Naive thymus-derived CD4-positive, alpha-beta T cell (primary cell): ENCODE results near the gene EFHC1. TPM values are rescaled to one million over a fixed set of nuclear protein-coding genes. Genes with fewer than 3 reads are reported as not detected.
"Not testable (repeated sequence)": the region's sequence is repeated elsewhere in the genome, so short reads cannot be mapped to it uniquely, and the experiment has no call there.

ENCODE experiments used
- ATAC-seq: fragments of 150-1000 bp; cut with Tn5 transposase; 2 replicates; pipeline ENCODE4 v1.10.0; 2021; ENCODE audit warnings: mild to moderate bottlenecking, moderate library complexity
- CTCF ChIA-PET: fragments of 350-600 bp; sonication (Branson Sonifier 250); formaldehyde crosslinking; loops from one replicate; lab custom pipeline; 2021; ENCODE audit warnings: antibody characterized with exemption; lab: Charles Lee
- POLR2A ChIA-PET: fragments of 350-600 bp; sonication (Branson Sonifier 250); formaldehyde crosslinking; loops from one replicate; lab custom pipeline; 2021; ENCODE audit warnings: antibody characterized with exemption, inconsistent platforms; lab: Charles Lee
- DNase-seq, 9 donors: peaks; one replicate each; pipeline versions ENCODE4 v3.0.0 to v3.0.0-alpha.2; 2020 to 2022; ENCODE audit warnings: mixed read lengths in 1 of 9
- H3K27ac ChIP-seq: one replicate; pipeline ENCODE4 v1.7.0; 2013; ENCODE audit warnings: mild to moderate bottlenecking, low read depth, low read length, moderate library complexity
- H3K27me3 ChIP-seq, 2 donors: one replicate each; pipeline ENCODE4 v1.7.0; 2013; ENCODE audit warnings: low read length in 2 of 2, mild to moderate bottlenecking in 2 of 2, moderate library complexity in 2 of 2; ENCODE audit not compliant: control insufficient read depth in 2 of 2, insufficient read depth in 2 of 2
- H3K36me3 ChIP-seq, 3 experiments: 1 replicate in 2 of 3; 2 replicates in 1 of 3; pipeline ENCODE4 v1.7.0; 2013; ENCODE audit warnings: low read length in 3 of 3, mild to moderate bottlenecking in 3 of 3, moderate library complexity in 1 of 3; ENCODE audit not compliant: insufficient read depth in 3 of 3, control insufficient read depth in 2 of 3
- H3K4me1 ChIP-seq, 2 donors: one replicate each; pipeline ENCODE4 v1.7.0; 2013; ENCODE audit warnings: low read length in 2 of 2, mild to moderate bottlenecking in 2 of 2, moderate library complexity in 1 of 2; ENCODE audit not compliant: control insufficient read depth in 2 of 2, insufficient read depth in 2 of 2
- H3K4me3 ChIP-seq: 2 replicates; pipeline ENCODE4 v1.7.0; 2013; ENCODE audit warnings: mild to moderate bottlenecking, low read length
- H3K9me3 ChIP-seq, 3 experiments: 1 replicate in 2 of 3; 2 replicates in 1 of 3; pipeline ENCODE4 v1.7.0; 2013; ENCODE audit warnings: low read length in 3 of 3; ENCODE audit not compliant: control insufficient read depth in 2 of 3
- H3K27ac Mint-ChIP-seq, 9 donors: one replicate each; pipeline ENCODE4 v1.8.0; 2020 to 2022; ENCODE audit warnings: mixed read lengths in 9 of 9, mild to moderate bottlenecking in 8 of 9, moderate library complexity in 5 of 9, inconsistent platforms in 2 of 9
- H3K27me3 Mint-ChIP-seq, 5 donors: one replicate each; pipeline ENCODE4 v1.8.0; 2021 to 2022; ENCODE audit warnings: mixed read lengths in 5 of 5, mild to moderate bottlenecking in 1 of 5
- H3K36me3 Mint-ChIP-seq, 5 donors: one replicate each; pipeline ENCODE4 v1.8.0; 2020 to 2022; ENCODE audit warnings: mixed read lengths in 5 of 5, mild to moderate bottlenecking in 3 of 5, inconsistent platforms in 1 of 5
- H3K4me1 Mint-ChIP-seq, 7 donors: one replicate each; pipeline ENCODE4 v1.8.0; 2020 to 2022; ENCODE audit warnings: mixed read lengths in 7 of 7, mild to moderate bottlenecking in 3 of 7, inconsistent platforms in 1 of 7
- H3K4me3 Mint-ChIP-seq, 10 donors: one replicate each; pipeline ENCODE4 v1.8.0; 2020 to 2022; ENCODE audit warnings: mild to moderate bottlenecking in 10 of 10, mixed read lengths in 10 of 10, moderate library complexity in 6 of 10, inconsistent platforms in 2 of 10
- H3K9me3 Mint-ChIP-seq, 11 donors: one replicate each; pipeline ENCODE4 v1.8.0; 2020 to 2022; ENCODE audit warnings: mixed read lengths in 11 of 11, mild to moderate bottlenecking in 4 of 11, inconsistent platforms in 1 of 11, moderate library complexity in 1 of 11
- intact Hi-C, 2 donors: fragments of 100-400 bp; cut with micrococcal nuclease; formaldehyde crosslinking; loops; one replicate each; pipeline ENCODE4 v1.15.1; 2023
- polyA plus RNA-seq, 2 donors: library from polyadenylated mRNA; unstranded; fragments of 300-500 nt; fragmentation: Illumina TruSeq; gene quantifications; one replicate each; pipeline ENCODE4 v1.2.3, GENCODE V29; 2021
- total RNA-seq, 6 experiments: library from RNA in 5 of 6; stranded (reverse) in 5 of 6; gene quantifications; 1 replicate in 5 of 6; 2 replicates in 1 of 6; pipeline ENCODE4 v1.2.3 and lab custom pipeline; 2021 to 2026

Gene EFHC1
- total and polyA plus RNA-seq, 7 experiments from 2014 or later: 1.9 to 13.8 (median 5.8) TPM

DNA sequence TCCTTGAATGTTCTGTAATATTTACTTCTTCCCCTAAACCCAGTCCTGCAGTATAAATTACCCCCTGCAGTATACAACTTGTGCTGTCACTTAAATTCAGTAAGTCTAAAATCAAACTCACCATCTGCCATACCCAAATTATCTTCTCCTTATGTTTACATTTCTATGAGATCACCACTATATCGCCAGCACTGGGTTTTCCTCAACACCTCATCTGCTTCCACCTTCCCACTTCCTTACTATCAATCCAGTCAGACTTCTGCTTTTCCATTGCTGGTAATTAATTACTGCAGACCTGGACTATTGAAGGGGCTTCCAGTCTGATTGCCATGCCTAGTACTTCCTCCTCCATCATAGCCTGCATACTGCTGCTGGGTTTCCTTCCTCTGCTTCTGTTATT, 15.2 kb downstream of the EFHC1 start:
- no peaks in the 10 kb centered on the region for H3K27me3 ChIP-seq
- H3K4me3 ChIP-seq: no peak overlapping the region
- no peak overlapping the region for H3K27ac ChIP-seq
- H3K36me3 Mint-ChIP-seq: peaks cover 0 to 10% (median 1%) of the 10 kb centered on the region in 5 donors
- intact Hi-C loops: no loop called here
- H3K27ac Mint-ChIP-seq: no peak overlapping the region
- no peaks in the 10 kb centered on the region for H3K9me3 ChIP-seq
- H3K9me3 Mint-ChIP-seq: peaks cover 0 to 2% (median 0%) of the 10 kb centered on the region in 11 donors
- ATAC-seq (no peak), DNase-seq (no peak)
- no peak overlapping the region for H3K4me3 Mint-ChIP-seq
- ChIA-PET POLR2A (no interaction called here), CTCF (no interaction called here)
- H3K36me3 ChIP-seq: no peaks in the 10 kb centered on the region
- peaks cover 0 to 9% (median 0%) of the 10 kb centered on the region in 5 donors for H3K27me3 Mint-ChIP-seq
- H3K4me1 ChIP-seq: no peaks in the 10 kb centered on the region
- H3K4me1 Mint-ChIP-seq: peaks cover 0 to 11% (median 6%) of the 10 kb centered on the region in 7 donors

DNA sequence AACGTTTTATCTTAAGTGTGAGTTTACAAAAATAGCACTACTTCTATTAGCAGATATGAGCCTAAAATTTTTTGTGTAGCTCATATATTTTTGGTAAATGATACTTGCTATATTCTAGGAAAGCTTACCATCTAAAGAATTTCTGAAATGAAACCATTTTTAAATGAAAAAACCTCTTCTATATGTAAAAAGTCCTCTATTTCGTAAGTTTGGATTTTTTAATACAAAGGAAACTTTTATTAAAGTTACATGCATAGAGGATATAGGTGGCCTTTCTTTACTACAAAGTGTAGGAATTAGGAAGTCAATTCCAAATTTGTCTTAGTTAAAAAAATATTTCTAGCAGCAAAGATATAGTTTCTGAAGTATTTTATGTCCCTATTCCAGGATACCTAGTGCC, 18.8 kb downstream of the EFHC1 start:
- Histone ChIP-seq H3K4me1 (no peaks in the 10 kb centered on the region), H3K27me3 (no peaks in the 10 kb centered on the region), H3K4me3 (no peak overlapping the region), H3K36me3 (no peaks in the 10 kb centered on the region), H3K27ac (no peak overlapping the region), H3K9me3 (no peaks in the 10 kb centered on the region)
- Mint-ChIP-seq H3K9me3 (peaks cover 0 to 2% (median 0%) of the 10 kb centered on the region in 11 donors), H3K27me3 (peaks cover 0 to 6% (median 2%) of the 10 kb centered on the region in 5 donors), H3K27ac (no peak overlapping the region), H3K36me3 (peaks cover 0 to 10% (median 0%) of the 10 kb centered on the region in 5 donors), H3K4me1 (no peaks in the 10 kb centered on the region), H3K4me3 (no peak overlapping the region)
- DNase-seq (no peak), ATAC-seq (no peak)
- intact Hi-C loops: no loop called here
- CTCF ChIA-PET: no interaction called here
- POLR2A ChIA-PET: no interaction called here

DNA sequence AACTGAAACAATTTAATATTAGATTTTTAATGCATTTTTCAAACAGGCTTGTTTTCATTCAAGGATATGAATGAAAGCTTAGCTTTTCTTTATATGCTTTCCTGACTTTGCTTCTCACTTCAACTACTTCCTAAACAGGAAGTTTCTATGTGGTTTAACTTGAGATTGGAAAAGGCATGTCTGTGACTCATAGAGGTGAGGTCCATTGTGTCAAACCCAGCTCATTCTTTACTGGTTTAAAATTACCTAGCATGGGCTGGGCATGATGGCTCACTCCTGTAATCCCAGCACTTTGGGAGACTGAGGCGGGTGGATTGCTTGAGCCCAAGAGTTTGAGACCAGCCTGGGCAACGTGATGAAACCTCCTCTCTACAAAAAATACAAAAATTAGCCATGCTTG, 34.4 kb downstream of the EFHC1 start:
- ChIA-PET CTCF (no interaction called here), POLR2A (no interaction called here)
- Mint-ChIP-seq H3K4me3 (no peak overlapping the region), H3K27ac (no peak overlapping the region), H3K4me1 (peaks cover 0 to 2% (median 0%) of the 10 kb centered on the region in 7 donors), H3K9me3 (peaks cover 0 to 24% (median 19%) of the 10 kb centered on the region in 11 donors), H3K27me3 (peaks cover 0 to 5% (median 0%) of the 10 kb centered on the region in 5 donors), H3K36me3 (peaks cover 16 to 39% (median 28%) of the 10 kb centered on the region in 5 donors)
- Histone ChIP-seq H3K27me3 (no peaks in the 10 kb centered on the region), H3K9me3 (no peaks in the 10 kb centered on the region), H3K36me3 (no peaks in the 10 kb centered on the region), H3K4me1 (no peaks in the 10 kb centered on the region), H3K27ac (no peak overlapping the region), H3K4me3 (no peak overlapping the region)
- no peak for ATAC-seq
- DNase-seq: no peak
- intact Hi-C loops: no loop called here

DNA sequence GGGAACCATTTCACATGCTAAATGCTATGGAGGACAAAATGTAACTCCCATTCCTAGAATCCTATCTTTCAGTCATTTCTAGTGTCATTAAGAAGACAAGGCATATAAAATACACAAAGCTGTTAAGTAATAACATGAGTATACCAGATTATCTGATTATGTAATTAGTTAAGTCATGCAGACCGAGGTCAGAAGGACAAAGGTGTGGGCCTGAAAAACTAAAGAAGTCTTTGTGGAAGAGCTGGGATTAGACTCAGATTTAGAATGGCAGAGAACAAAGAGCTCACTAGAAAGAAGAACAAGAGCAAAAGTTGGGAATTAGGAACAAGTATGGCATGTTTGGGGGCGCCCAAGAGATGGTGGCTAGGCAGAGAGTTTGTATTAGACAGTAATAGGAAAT, 37.0 kb downstream of the EFHC1 start:
- peaks cover 0 to 20% (median 11%) of the 10 kb centered on the region in 5 donors for H3K36me3 Mint-ChIP-seq
- no peak for ATAC-seq
- Histone ChIP-seq H3K27ac (no peak overlapping the region), H3K4me3 (no peak overlapping the region), H3K4me1 (no peaks in the 10 kb centered on the region), H3K27me3 (no peaks in the 10 kb centered on the region), H3K36me3 (no peaks in the 10 kb centered on the region), H3K9me3 (no peaks in the 10 kb centered on the region)
- DNase-seq: no peak
- H3K27ac Mint-ChIP-seq: no peak overlapping the region
- peaks cover 0 to 2% (median 0%) of the 10 kb centered on the region in 7 donors for H3K4me1 Mint-ChIP-seq
- H3K4me3 Mint-ChIP-seq: no peak overlapping the region
- H3K9me3 Mint-ChIP-seq: peaks cover 0 to 12% (median 2%) of the 10 kb centered on the region in 11 donors
- peaks cover 0 to 8% (median 0%) of the 10 kb centered on the region in 5 donors for H3K27me3 Mint-ChIP-seq
- POLR2A ChIA-PET: no interaction called here
- CTCF ChIA-PET: no interaction called here
- intact Hi-C loops: no loop called here

DNA sequence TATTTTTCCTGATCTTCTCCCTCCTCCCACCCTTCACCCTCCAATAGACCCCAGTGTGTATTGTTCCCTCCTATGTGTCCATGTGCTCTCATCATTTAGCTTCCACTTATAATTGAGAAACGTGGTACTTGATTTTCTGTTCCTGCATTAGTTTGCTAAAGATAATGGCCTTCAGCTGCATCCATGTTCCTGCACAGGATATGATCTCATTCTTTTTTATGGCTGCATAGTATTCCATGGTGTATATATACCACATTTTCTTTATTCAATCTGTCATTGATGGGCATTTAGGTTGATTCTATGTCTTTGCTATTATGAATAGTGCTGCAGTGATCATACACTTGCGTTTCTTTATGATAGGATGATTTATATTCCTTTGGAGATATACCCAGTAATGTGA, 41.1 kb downstream of the EFHC1 start:
- H3K27ac ChIP-seq, H3K27ac Mint-ChIP-seq, H3K4me1 Mint-ChIP-seq, H3K27me3 ChIP-seq, CTCF ChIA-PET, H3K36me3 ChIP-seq, DNase-seq, POLR2A ChIA-PET, H3K4me3 Mint-ChIP-seq, H3K36me3 Mint-ChIP-seq, H3K9me3 ChIP-seq, H3K4me3 ChIP-seq, intact Hi-C loops, H3K27me3 Mint-ChIP-seq, ATAC-seq, H3K4me1 ChIP-seq: not testable (repeated sequence)
- peaks cover 0 to 12% (median 2%) of the 10 kb centered on the region in 11 donors for H3K9me3 Mint-ChIP-seq

DNA sequence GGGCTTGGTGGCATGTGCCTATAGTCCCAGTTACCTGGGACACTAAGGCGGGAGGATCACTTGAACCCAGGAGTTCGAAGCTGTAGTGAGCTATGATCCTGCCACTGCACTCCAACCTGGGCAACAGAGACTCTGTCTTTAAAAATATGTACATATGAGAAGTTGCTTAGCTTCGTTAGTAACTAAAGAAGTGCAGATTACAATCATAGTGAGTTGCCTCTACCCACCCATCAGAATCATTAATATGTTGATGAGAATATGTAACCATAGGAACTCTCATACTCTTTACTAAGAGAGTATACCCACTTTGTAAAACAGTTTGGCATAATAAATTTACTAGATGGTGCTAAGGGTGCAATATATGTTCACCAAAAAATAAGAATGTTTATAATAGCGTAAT, 54.0 kb downstream of the EFHC1 start:
- Mint-ChIP-seq H3K27me3 (peaks cover 0 to 15% (median 0%) of the 10 kb centered on the region in 5 donors), H3K36me3 (peaks cover 0 to 4% (median 0%) of the 10 kb centered on the region in 5 donors), H3K27ac (no peak overlapping the region), H3K4me1 (no peaks in the 10 kb centered on the region), H3K4me3 (no peak overlapping the region), H3K9me3 (peaks cover 0 to 3% (median 0%) of the 10 kb centered on the region in 11 donors)
- ChIA-PET CTCF (no interaction called here), POLR2A (no interaction called here)
- no peaks in the 10 kb centered on the region for H3K36me3 ChIP-seq
- DNase-seq (no peak), ATAC-seq (no peak)
- no peaks in the 10 kb centered on the region for H3K9me3 ChIP-seq
- H3K4me3 ChIP-seq: no peak overlapping the region
- no peak overlapping the region for H3K27ac ChIP-seq
- no peaks in the 10 kb centered on the region for H3K27me3 ChIP-seq
- intact Hi-C loops: loop anchor here in 1 of 2 donors (5.0 kb wide), 1 partner anchor 48 kb away; no protein-coding TSS in a partner anchor
- H3K4me1 ChIP-seq: no peaks in the 10 kb centered on the region

DNA sequence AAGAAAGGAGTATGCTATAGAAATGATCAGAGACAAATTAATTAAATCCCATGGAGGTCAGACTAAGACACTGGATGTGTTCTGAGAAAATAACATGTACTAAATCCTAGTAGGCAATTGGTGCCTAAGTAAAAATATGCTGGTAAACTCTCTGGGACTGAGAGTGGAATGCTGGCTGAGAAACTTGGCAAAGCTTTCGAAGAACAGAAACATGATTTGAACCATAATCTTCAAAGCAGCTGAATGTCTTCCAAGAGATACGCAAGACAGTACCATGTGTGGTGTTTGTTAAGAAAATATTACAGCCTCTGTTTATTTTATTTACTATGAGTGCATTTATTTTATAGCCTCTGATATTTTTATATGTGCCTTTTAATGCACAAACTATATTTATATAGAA, 55.2 kb downstream of the EFHC1 start:
- DNase-seq: no peak
- Mint-ChIP-seq H3K4me1 (no peaks in the 10 kb centered on the region), H3K27ac (no peak overlapping the region), H3K4me3 (no peak overlapping the region), H3K36me3 (peaks cover 0 to 5% (median 0%) of the 10 kb centered on the region in 5 donors), H3K27me3 (peaks cover 0 to 15% (median 0%) of the 10 kb centered on the region in 5 donors), H3K9me3 (peaks cover 0 to 3% (median 0%) of the 10 kb centered on the region in 11 donors)
- intact Hi-C loops: no loop called here
- Histone ChIP-seq H3K4me3 (no peak overlapping the region), H3K9me3 (no peaks in the 10 kb centered on the region), H3K4me1 (no peaks in the 10 kb centered on the region), H3K27ac (no peak overlapping the region), H3K27me3 (no peaks in the 10 kb centered on the region), H3K36me3 (no peaks in the 10 kb centered on the region)
- ChIA-PET CTCF (no interaction called here), POLR2A (no interaction called here)
- no peak for ATAC-seq
